ENCODE measurements around the gene CTAG1A. TPM values are rescaled to one million over a fixed set of nuclear protein-coding genes. Genes with fewer than 3 reads are reported as not detected.

The CTAG1A gene
- total RNA-seq: not detected in 2 replicates

GRCh38 chrX:154584585-154585183 lies at the start of gene CTAG1A:
CTAG1A (plus strand) TSS chrX:154585133; CDS start chrX:154585207, 74 bp downstream.

DNA sequence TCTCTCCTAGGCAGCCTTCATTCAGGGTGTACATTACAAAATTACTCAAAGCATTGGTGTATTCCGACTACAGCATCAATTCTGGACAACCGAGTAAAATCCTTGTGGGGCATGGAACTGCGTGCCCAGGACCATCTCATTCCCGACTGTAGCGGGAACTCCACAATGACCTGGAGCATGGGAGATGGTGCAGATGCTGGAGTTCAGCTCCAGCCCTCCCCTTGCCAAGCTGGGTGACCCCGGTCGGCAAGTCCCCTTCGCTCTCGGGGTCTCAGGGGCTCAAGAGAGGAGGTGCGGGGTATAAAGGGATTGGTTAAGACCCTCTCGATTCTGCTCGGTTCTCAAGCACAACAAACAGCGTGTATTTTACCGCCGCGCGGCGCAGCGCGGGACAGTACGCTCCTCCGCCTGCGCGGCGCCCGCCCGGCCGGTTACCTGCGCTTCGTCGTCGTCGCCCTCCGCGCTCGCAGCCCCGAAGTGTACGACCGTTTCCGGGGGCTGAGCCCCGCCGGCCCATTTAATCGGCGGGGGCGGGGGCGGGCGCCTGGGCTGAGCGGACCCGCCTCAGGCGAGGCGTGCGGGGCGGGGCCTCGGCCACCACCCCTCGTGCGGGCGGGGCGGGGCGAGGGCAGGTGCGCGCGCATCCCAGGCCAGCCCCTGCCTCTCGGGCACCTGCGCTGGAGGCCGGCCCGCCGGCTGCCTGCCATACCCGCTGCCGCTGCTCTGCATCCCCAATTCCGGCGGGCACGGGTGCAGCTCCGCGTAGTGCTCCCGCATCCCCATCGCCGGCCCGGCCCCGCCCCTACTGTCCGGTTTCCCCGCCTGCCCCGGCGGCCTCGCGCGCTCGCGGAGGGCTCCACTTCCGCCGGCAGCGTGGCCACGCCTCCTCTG lies 38.3 kb upstream of the CTAG1A start, which contains the start of gene G6PD:
G6PD (minus strand) TSS at position 493 of the 891 bp plus-strand sequence. CDS start 691 bp downstream, outside the sequence.

GRCh38 chrX:154547245-154548027 lies 37.5 kb upstream of the CTAG1A start, which contains the start of gene IKBKG:
IKBKG (plus strand) TSS chrX:154547620; CDS start chrX:154552003, 4,383 bp downstream.

GRCh38 chrX:154619182-154619581 lies 34.2 kb downstream of the CTAG1A start, which contains the start of gene CTAG1B:
CTAG1B (minus strand) TSS chrX:154619282; CDS start chrX:154619218, 64 bp downstream.

Other genes with a start within 250 kb of the CTAG1A start
- gene FLNA, start 210.5 kb upstream of the CTAG1A start, total RNA-seq: 2,491 and 2,888 TPM in 2 replicates
- gene EMD, start 205.8 kb upstream of the CTAG1A start, total RNA-seq: 53.0 and 59.8 TPM in 2 replicates
- 5,163 and 5,241 TPM in 2 replicates for gene RPL10, start 186.8 kb upstream of the CTAG1A start, total RNA-seq
- gene DNASE1L1, start 175.9 kb upstream of the CTAG1A start, total RNA-seq: 32.3 and 68.7 TPM in 2 replicates
- gene TAFAZZIN, start 173.6 kb upstream of the CTAG1A start, total RNA-seq: 23.5 and 31.4 TPM in 2 replicates
- 45.0 and 81.4 TPM in 2 replicates for gene ATP6AP1, start 156.5 kb upstream of the CTAG1A start, total RNA-seq
- gene GDI1, start 148.0 kb upstream of the CTAG1A start, total RNA-seq: 74.0 and 80.7 TPM in 2 replicates
- gene FAM50A, start 141.0 kb upstream of the CTAG1A start, total RNA-seq: 34.7 and 46.1 TPM in 2 replicates
- 19.6 and 26.1 TPM in 2 replicates for gene PLXNA3, start 126.9 kb upstream of the CTAG1A start, total RNA-seq
- 18.4 and 23.7 TPM in 2 replicates for gene LAGE3, start 105.9 kb upstream of the CTAG1A start, total RNA-seq
- 49.4 and 62.1 TPM in 2 replicates for gene UBL4A, start 98.5 kb upstream of the CTAG1A start, total RNA-seq
- gene SLC10A3, start 94.5 kb upstream of the CTAG1A start, total RNA-seq: 25.7 and 33.6 TPM in 2 replicates
- 28.8 and 51.0 TPM in 2 replicates for gene FAM3A, start 68.9 kb upstream of the CTAG1A start, total RNA-seq
- 70.2 and 95.5 TPM in 2 replicates for gene G6PD, start 38.3 kb upstream of the CTAG1A start, total RNA-seq
- 15.5 and 17.6 TPM in 2 replicates for gene IKBKG, start 37.5 kb upstream of the CTAG1A start, total RNA-seq
- gene CTAG1B, start 34.1 kb downstream of the CTAG1A start, total RNA-seq: not detected in 2 replicates
- gene CTAG2, start 68.4 kb downstream of the CTAG1A start, total RNA-seq: 2.8 TPM in 1 of 2 replicates, not detected in the other
- gene GAB3, start 165.9 kb downstream of the CTAG1A start, total RNA-seq: 0.38 and 1.1 TPM in 2 replicates
- gene DKC1, start 177.7 kb downstream of the CTAG1A start, total RNA-seq: 14.8 and 50.4 TPM in 2 replicates
- gene MPP1, start 220.4 kb downstream of the CTAG1A start, total RNA-seq: 14.2 and 15.2 TPM in 2 replicates
- gene SMIM9, start 249.5 kb downstream of the CTAG1A start, total RNA-seq: not detected in 2 replicates

Measured in mesangial cell (primary cell).